K562 (cell line): ENCODE data around the gene ANO2. TPM values are rescaled to one million over a fixed set of nuclear protein-coding genes. Genes with fewer than 3 reads are reported as not detected.

Experiments used
- ATAC-seq: fragments of 200-7000 bp; cut with Tn5 transposase; 3 replicates; pipeline ENCODE4 v1.9.1; 2020; ENCODE audit warnings: moderate library complexity
- BruUV-seq: library from RNA; stranded (reverse); fragments of 400-500 nt; replicated peaks from 2 replicates; lab custom pipeline; 2021; lab: Mats Ljungman, UMichigan
- CTCF ChIA-PET: fragments of 300-600 bp; formaldehyde crosslinking; extraction: SDS; loops from one replicate; lab custom pipeline; 2021; ENCODE audit warnings: low intra/inter-chr PET ratio; lab: Yijun Ruan, JAX
- POLR2A ChIA-PET: fragments of 300-600, 350-650 bp; sonication (Branson Sonifier 250); formaldehyde crosslinking; extraction: SDS; loops from one replicate; lab custom pipeline; 2021; ENCODE audit warnings: antibody characterized with exemption, inconsistent platforms; lab: Yijun Ruan, JAX
- DNase-seq, 4 experiments: peaks; one replicate each; pipeline versions ENCODE4 v3.0.0 to v3.0.0-alpha.2; 2011 to 2018; ENCODE audit warnings: low spot score in 3 of 4, mixed read lengths in 3 of 4; ENCODE audit errors: extremely low read depth in 1 of 4
- FAIRE-seq: peaks from 2 replicates; lab custom pipeline; 2011; peaks lifted over from hg19 to GRCh38; lab: Jason Lieb, UNC
- H2AFZ ChIP-seq: 2 replicates; pipeline ENCODE4 v1.6.0; 2011; ENCODE audit warnings: low read depth, low read length, control low read depth, inconsistent platforms
- H3K27ac ChIP-seq: fragments of 200-600 bp; 3 replicates; pipeline ENCODE4 v1.8.0; 2011; ENCODE audit warnings: low read depth, mild to moderate bottlenecking, control low read depth, inconsistent platforms, low read length, moderate library complexity, mixed read lengths; ENCODE audit errors: extremely low read depth
- H3K27me3 ChIP-seq, 2 experiments: fragments of 300-600 bp in 1 of 2; 2 replicates in 1 of 2; 3 replicates in 1 of 2; pipeline versions ENCODE4 v1.6.0 to v1.8.0; 2011; ENCODE audit warnings: inconsistent platforms in 2 of 2, low read length in 2 of 2, mild to moderate bottlenecking in 1 of 2, mixed read lengths in 1 of 2, moderate library complexity in 1 of 2; ENCODE audit not compliant: control insufficient read depth in 2 of 2, insufficient read depth in 2 of 2
- H3K36me3 ChIP-seq: fragments of 300-600 bp; 3 replicates; pipeline ENCODE4 v1.8.0; 2011; ENCODE audit warnings: mild to moderate bottlenecking, low read length, inconsistent platforms; ENCODE audit not compliant: control insufficient read depth, insufficient read depth
- H3K4me1 ChIP-seq, 2 experiments: fragments of 200-600 bp in 1 of 2; replicated peaks in 1 of 2; 2 replicates in 1 of 2; 3 replicates in 1 of 2; pipeline versions ENCODE4 v1.5.1 to v1.8.0; 2011; ENCODE audit warnings: inconsistent platforms in 2 of 2, low read length in 2 of 2, mild to moderate bottlenecking in 1 of 2, mixed read lengths in 1 of 2, moderate library complexity in 1 of 2; ENCODE audit not compliant: control insufficient read depth in 2 of 2, insufficient read depth in 2 of 2
- H3K4me2 ChIP-seq: 2 replicates; pipeline ENCODE4 v1.6.1; 2011; ENCODE audit warnings: low read length, control low read depth, inconsistent platforms, mixed read lengths; ENCODE audit not compliant: insufficient read depth
- H3K4me3 ChIP-seq: fragments of 200-600 bp; sonication (generic), shearing (Covaris generic); 2 replicates; pipeline ENCODE4 v1.5.1; 2016; ENCODE audit warnings: control low read depth, inconsistent platforms
- H3K79me2 ChIP-seq: fragments of 200-600 bp; 3 replicates; pipeline ENCODE4 v1.8.0; 2011; ENCODE audit warnings: low read length, inconsistent platforms; ENCODE audit not compliant: control insufficient read depth, insufficient read depth
- H3K9ac ChIP-seq, 2 experiments: 2 replicates each; pipeline versions ENCODE4 v1.6.0 to v1.6.1; 2011; ENCODE audit warnings: low read depth in 2 of 2, low read length in 2 of 2, control low read depth in 1 of 2, inconsistent platforms in 1 of 2, mild to moderate bottlenecking in 1 of 2, mixed read lengths in 1 of 2; ENCODE audit not compliant: insufficient read depth in 1 of 2
- H3K9me1 ChIP-seq: one replicate; pipeline ENCODE4 v1.6.0; 2011; ENCODE audit warnings: inconsistent platforms, mild to moderate bottlenecking, low read length, moderate library complexity; ENCODE audit not compliant: control insufficient read depth, insufficient read depth
- H3K9me3 ChIP-seq: replicated peaks from 2 replicates; pipeline ENCODE4 v1.5.1; 2011; ENCODE audit warnings: low read depth, low read length, inconsistent platforms; ENCODE audit not compliant: control insufficient read depth, insufficient read depth
- H4K20me1 ChIP-seq: replicated peaks from 2 replicates; pipeline ENCODE4 v1.6.1; 2011; ENCODE audit warnings: low read length, inconsistent platforms, mixed read lengths; ENCODE audit not compliant: control insufficient read depth, insufficient read depth
- ARNT ChIP-seq, 2 experiments: fragments of 450-650 bp; IDR thresholded peaks; 2 replicates each; pipeline ENCODE4 v1.6.1; 2016; ENCODE audit warnings: mild to moderate bottlenecking in 1 of 2
- CHD2 ChIP-seq: IDR thresholded peaks from 2 replicates; pipeline ENCODE4 v1.6.1; 2011; ENCODE audit warnings: low read depth, low read length
- CTCF ChIP-seq, 3 experiments: IDR thresholded peaks in 2 of 3; conservative IDR thresholded peaks in 1 of 3; 2 replicates each; pipeline ENCODE4 v1.5.1; 2011 to 2012; ENCODE audit warnings: low read length in 3 of 3, mild to moderate bottlenecking in 3 of 3, control low read depth in 2 of 3, improper control_type of control experiment in 1 of 3, inconsistent platforms in 1 of 3, low read depth in 1 of 3, mixed read lengths in 1 of 3, moderate library complexity in 1 of 3; ENCODE audit not compliant: insufficient read depth in 2 of 3
- TCF3 ChIP-seq: sonication (generic); formaldehyde crosslinking; IDR thresholded peaks from 2 replicates; pipeline ENCODE4 v1.4.0; 2020; ENCODE audit warnings: mild to moderate bottlenecking, missing genetic modification reagents
- ZNF586 ChIP-seq: fragments of 450-650 bp; formaldehyde crosslinking; conservative IDR thresholded peaks from 2 replicates; pipeline ENCODE4 v1.4.0; 2020; ENCODE audit warnings: mild to moderate bottlenecking, moderate library complexity
- ZNF717 ChIP-seq: fragments of 250-450 bp; sonication (Bioruptor Pico); IDR thresholded peaks from 2 replicates; pipeline ENCODE4 v1.5.0; 2021
- WGBS: fragments of 100-300 bp; shearing (Covaris generic); methylation state at CpG from one replicate; pipeline ENCODE4 v1.1.6; 2016; ENCODE audit warnings: low coverage, mixed read lengths; ENCODE audit not compliant: insufficient coverage; ENCODE audit errors: missing lambda C conversion rate; 5-methylcytosine and 5-hydroxymethylcytosine counted together
- in situ Hi-C: fragments of 300-500 bp; cut with MboI; formaldehyde crosslinking; loops from 4 replicates; pipeline ENCODE4 v1.15.0; 2018; ENCODE audit warnings: inconsistent platforms, mixed read lengths
- intact Hi-C: fragments of 100-400 bp; cut with micrococcal nuclease; formaldehyde crosslinking; loops from 2 replicates; pipeline ENCODE4 v1.14.2; 2022
- polyA plus RNA-seq, 8 experiments: library from polyadenylated mRNA; depleted of rRNA in 4 of 8; stranded (reverse) in 5 of 8; unstranded in 3 of 8; fragments of >200 nt; fragmentation: Nextera tagmentation in 2 of 8; fragmentation: Illumina TruSeq in 1 of 8; extraction: Ambion mirVana in 2 of 8; extraction: Trizol in 1 of 8; gene quantifications; 2 replicates each; pipeline versions ENCODE4 v1.2.1 to v1.2.3, GENCODE V29; 2011 to 2014; ENCODE audit warnings: inconsistent platforms in 1 of 8, missing spikeins in 1 of 8
- total RNA-seq, 7 experiments: library from RNA; depleted of rRNA in 6 of 7; stranded (reverse); fragments of >200 nt in 6 of 7; fragmentation: Illumina TruSeq in 2 of 7; extraction: Trizol in 2 of 7; gene quantifications; 2 replicates each; pipeline versions ENCODE4 v1.2.1 to v1.2.3, GENCODE V29; 2011 to 2021; ENCODE audit warnings: low replicate concordance in 1 of 7

Gene ANO2
- total and polyA plus RNA-seq, 9 of the 15 experiments (the other 6 are each of a cell fraction or from before 2014, with no cell fraction given): 0.64 TPM; not detected in 8

DNA sequence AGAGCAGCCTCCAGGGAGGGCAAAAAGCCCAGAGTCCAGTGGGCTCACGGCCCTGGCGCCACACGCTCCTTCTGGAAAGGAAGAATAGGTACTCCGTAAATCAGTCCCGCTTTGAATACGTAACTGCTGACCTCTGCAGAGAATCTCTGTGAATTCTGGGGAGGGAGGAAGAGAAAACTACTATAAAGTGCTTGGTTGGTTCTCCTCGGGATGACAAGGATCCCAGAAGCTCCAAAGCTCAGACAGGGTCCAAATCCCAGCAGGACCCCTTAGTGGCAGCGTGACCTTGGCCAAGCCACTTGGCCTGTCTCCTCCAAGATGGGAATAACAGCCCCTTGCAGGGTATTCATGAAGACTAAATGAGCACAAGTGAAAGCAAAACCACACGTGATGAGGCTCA, 31.7 kb downstream of the ANO2 start (continued):
- TF ChIP-seq ZNF717 (CRISPR knock-in tag): no peak
- no peak for TF ChIP-seq ARNT (IDR thresholded peaks at IDR 0.05)
- TF ChIP-seq TCF3 (CRISPR knock-in tag): no peak
- no peak for TF ChIP-seq CHD2
- TF ChIP-seq, all 486 proteins: peak for 0

- Histone ChIP-seq H3K27ac (no peak overlapping the region), H3K36me3 (no peaks in the 10 kb centered on the region), H3K9ac (no peak overlapping the region), H3K9me1 (no peaks in the 10 kb centered on the region), H3K79me2 (no peaks in the 10 kb centered on the region), H3K4me3 (no peak overlapping the region), H3K4me1 (no peaks in the 10 kb centered on the region), H3K9me3 (no peaks in the 10 kb centered on the region), H2AFZ (no peak overlapping the region), H3K4me2 (no peak overlapping the region), H4K20me1 (no peaks in the 10 kb centered on the region), H3K27me3 (peaks cover 0 to 19% of the 10 kb centered on the region in 2 experiments; a peak in 2 of 5 replicates)
- DNase-seq (peak; percentile 16 to 30 (median 24)), FAIRE-seq (peak; percentile 40), ATAC-seq (peak; percentile 70)
- ChIA-PET POLR2A (no interaction called here), CTCF (interaction anchor here (1.3 kb wide), 1 partner anchor 125 kb away, joined by 7 read pairs; no protein-coding TSS in a partner anchor)
- intact Hi-C loops: loop anchor here (2.0 kb wide), 1 partner anchor 126 kb away; no protein-coding TSS in a partner anchor
- no TSS peak for BruUV-seq
- WGBS: under 1% methylated on average over 16 of the region's 19 CpGs
- in situ Hi-C loops: no loop called here
- no peak for TF ChIP-seq ZNF586 (CRISPR knock-in tag)
- peak; percentile 62 to 71 (median 68) for TF ChIP-seq CTCF (IDR thresholded peaks at IDR 0.05 in 2 of 3, conservative IDR thresholded peaks at IDR 0.05 in 1 of 3; ENCODE audit: insufficient read depth in 2 of 3, low read depth in 1 of 3, low read length in 3 of 3)
Measured at GRCh38 chr12:5912437-5913334, 32.4 kb downstream of the ANO2 start.
